HG03103 (cell line): ENCODE data around the gene HAND2.

ENCODE experiments used
- ATAC-seq: cut with Tn5 transposase; IDR thresholded peaks from one replicate; pipeline ENCODE4 v1.9.1; 2021; ENCODE audit warnings: low read depth; ENCODE audit not compliant: unreplicated experiment

HAND2 gene

GRCh38 chr4:173505924-173506518 is 24.0 kb downstream of the HAND2 start:
- peak; percentile 68 for ATAC-seq

GRCh38 chr4:173504181-173504503 is 25.9 kb downstream of the HAND2 start:
- ATAC-seq, result no peak

DNA sequence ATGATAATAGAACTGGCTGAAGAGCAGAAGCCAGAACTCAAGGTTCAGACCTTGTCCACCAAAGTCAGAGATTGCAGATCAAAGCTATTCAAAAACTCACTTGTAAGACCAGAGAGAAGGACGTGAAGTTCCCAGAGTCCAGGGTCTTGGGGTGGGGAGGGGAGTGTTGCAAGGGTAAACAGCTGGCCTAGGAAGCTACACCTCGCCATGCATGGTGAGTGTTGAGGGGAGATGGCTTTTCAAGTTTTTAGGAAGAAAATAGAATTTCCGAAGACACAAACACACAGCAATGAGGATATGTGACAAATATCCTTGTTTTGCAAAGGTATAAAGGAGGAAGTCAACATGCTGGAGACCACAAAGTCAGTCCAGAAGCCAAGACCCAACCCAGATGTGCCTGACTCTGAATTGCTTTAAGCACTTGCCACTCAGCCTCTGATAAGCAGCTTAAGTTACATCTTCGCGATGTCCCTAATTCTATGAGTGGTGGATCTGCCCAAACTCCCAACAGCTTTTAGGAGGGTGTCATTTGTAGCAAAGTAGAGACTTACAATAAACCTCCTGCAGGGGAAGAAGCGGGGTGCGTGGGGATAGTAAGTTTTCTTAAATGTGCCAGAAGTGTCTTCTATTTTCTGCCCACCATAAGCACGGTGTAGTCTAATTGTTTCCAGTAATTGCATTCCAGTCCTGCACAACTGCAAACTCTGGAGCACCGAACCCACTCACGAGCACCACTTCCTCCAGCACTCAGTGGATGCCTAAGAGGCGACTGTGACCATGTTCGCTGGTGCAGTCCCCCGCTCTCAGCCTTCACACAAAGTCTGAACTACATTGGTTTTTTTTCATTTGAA is 26.5 kb downstream of the HAND2 start:
- no peak for ATAC-seq

DNA sequence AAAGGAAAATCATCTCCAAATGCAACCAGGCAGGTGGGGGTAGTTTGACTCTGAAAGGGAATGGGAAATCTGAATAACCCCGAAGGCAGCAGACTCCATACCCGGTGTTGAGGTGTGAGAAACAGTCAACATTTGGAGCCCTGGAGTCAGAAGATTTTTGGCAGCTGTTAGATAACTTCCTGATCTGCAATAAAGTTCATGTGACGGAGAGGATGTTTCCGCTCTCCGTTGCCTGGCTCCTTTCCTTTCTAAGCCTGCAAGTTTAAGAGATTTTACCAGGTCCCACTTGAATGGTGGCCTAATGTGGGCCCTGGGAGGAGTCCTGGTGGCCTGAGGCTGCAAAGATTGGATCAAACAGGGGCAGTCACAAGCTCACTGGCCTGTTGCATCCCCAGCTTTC is 27.7 kb downstream of the HAND2 start:
- ATAC-seq, result no peak

GRCh38 chr4:173501592-173502150 is 28.4 kb downstream of the HAND2 start:
- no peak for ATAC-seq

- ATAC-seq, result peak; percentile 29
Measured at GRCh38 chr4:173500841-173501591, 29.0 kb downstream of the HAND2 start.

- ATAC-seq, result no peak
Measured at GRCh38 chr4:173499658-173500535, 30.1 kb downstream of the HAND2 start.

DNA sequence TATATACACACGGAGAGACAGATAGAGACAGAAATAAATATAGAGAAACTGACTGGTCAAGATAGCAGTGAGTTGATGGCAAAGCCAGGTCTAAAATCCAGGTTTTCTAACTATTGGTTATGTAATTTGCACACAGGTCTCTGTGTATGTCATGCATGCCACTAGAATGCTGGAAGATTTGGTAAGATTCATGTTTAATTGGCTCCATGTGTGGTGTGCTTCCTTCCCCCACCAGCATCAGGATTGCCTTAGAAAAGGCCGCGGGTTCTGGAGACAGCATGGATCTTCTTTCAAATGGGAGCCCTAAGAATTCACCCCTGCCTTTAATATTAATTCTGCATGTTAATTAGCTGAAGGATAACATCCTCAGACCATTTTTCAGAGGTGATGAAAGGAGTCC is 31.3 kb downstream of the HAND2 start:
- no peak for ATAC-seq

DNA sequence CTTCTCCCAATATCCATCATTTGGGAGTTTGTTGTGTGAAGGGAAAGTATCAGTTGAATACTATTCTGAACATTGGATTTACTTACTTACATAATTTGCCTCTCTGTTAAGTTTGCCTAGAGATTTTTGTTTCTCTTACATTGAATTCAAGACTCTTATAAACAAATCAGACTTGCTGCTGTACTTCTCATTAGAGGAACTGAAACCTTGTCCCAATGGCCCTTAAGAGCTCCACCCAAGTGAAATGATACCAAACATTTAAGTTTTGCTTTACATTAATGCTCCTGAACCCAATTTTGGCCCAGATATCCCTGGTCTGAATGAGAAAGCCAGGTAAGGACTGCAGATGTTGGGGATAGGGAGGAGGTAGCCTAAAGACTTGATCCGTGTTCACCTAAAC is 32.0 kb downstream of the HAND2 start:
- peak; percentile 50 for ATAC-seq

- ATAC-seq, result peak; percentile 95
Measured at GRCh38 chr4:173494013-173494970, 35.7 kb downstream of the HAND2 start.

DNA sequence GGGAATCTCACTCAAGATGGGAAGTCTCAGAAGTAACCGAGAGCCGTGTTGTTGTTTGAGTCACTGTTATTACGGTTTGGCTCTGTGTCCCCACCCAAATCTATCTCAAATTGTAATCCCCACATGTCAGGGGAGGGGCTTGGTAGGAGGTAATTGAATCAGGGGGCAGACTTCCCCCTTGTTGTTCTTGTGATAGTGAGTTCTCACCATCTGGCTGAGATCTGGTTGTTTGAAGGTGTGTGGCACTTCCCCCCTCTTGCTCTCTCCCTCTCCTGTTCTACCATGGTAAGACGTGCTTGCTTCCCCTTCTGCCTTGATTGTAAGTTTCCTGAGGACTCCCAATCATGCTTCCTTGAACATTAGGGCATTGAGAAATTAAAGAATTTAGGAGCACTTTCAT is 37.0 kb downstream of the HAND2 start:
- ATAC-seq, result no peak

GRCh38 chr4:173492315-173492714 is 37.7 kb downstream of the HAND2 start:
- no peak for ATAC-seq

- no peak for ATAC-seq
Measured at GRCh38 chr4:173490817-173491528, 39.1 kb downstream of the HAND2 start.

DNA sequence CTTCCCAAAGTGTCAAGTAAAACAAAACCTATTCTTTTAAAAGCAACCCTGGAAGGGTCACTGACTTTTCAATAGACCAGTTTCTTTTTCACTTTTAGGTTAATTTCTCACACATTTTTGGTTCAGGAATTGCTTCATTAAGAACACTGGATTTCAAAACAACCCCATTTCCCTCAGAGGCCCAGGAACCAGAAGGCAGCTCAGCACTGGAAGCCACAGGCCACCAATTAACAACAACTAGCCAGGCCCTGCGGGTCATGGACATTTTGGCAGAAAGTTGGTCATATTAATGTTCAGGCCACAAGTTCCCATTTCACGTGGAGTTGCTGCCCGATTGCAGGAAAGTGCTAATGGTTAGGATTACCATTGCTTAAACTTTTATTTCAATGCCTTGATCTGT is 39.8 kb downstream of the HAND2 start:
- ATAC-seq, result no peak

DNA sequence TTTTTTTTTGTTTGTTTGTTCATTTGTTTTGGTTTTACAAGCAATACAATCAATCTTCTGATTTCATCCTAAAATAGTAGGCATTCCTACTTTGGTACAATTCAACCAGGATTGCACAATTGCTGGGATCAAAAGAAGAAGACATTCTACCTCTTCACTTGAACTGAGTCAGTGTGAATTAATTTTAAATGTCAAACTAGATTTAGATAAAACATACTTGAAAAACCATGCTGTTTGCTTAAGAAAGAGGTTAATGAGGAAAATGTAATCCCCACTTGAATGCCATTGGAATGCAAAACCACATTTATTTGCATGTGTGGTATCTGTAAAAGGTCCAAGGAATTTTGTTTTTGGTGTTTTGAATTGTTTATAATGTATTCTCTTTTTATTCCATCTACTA is 40.5 kb downstream of the HAND2 start:
- no peak for ATAC-seq

DNA sequence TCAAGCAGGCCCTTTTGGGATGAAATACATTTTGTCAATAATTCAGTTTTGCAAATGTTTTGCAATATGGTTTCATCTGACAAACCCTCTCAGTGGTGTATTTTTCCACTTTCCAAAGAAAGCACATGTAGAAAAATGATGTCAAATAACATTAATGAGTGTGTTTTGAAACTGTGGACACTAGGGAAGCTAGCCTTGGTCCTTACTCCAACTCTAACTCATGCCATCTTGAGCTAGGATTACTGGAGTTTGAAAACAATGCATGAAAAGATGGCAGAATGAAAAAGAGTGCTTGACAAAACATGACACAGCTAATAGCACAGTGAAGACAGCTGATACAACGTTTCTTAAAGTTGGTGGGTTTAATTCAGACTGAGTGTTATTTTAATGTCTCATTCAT is 41.4 kb downstream of the HAND2 start:
- no peak for ATAC-seq

DNA sequence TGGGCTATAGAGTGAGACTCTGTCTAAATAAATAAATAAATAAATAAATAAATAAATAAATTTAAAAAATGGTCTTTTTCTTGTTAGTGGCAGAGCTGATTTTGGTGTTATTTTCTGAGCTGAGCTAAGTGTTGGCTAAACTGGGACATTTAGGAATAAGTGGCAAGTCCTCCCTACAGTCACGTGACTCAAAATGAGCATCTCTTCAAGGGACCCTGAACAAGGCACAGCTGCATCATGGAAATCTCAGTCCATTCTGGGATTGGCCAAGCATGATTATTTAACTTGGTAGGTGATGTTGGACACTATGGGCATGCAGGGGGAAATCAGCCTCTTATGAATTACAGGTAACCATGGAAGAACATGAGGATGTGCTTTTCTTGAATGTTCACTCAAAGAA is 42.0 kb downstream of the HAND2 start:
- no peak for ATAC-seq

GRCh38 chr4:173486714-173487392 is 43.2 kb downstream of the HAND2 start:
- no peak for ATAC-seq
